Panc1 (cell line): ENCODE results near the gene LTA4H. TPM values are rescaled to one million over a fixed set of nuclear protein-coding genes. Genes with fewer than 3 reads are reported as not detected.

Experiments
- ATAC-seq: fragments of 200-7000 bp; cut with Tn5 transposase; 2 replicates; pipeline ENCODE4 v1.9.1; 2020; ENCODE audit warnings: mild to moderate bottlenecking, moderate library complexity
- BruUV-seq: library from RNA; stranded (reverse); fragments of 400-500 nt; replicated peaks from 2 replicates; lab custom pipeline; 2021; lab: Mats Ljungman, UMichigan
- CTCF ChIA-PET: fragments of 300-600 bp; sonication (Branson Sonifier 250); formaldehyde crosslinking; loops from one replicate; lab custom pipeline; 2022; ENCODE audit warnings: antibody characterized with exemption; lab: Charles Lee
- POLR2A ChIA-PET: fragments of 300-600 bp; sonication (Branson Sonifier 250); formaldehyde crosslinking; loops from one replicate; lab custom pipeline; 2022; ENCODE audit warnings: antibody characterized with exemption; lab: Charles Lee
- DNase-seq: peaks from one replicate; pipeline ENCODE4 v3.0.0-alpha.2; 2010; ENCODE audit warnings: low read depth, low spot score
- H3K27ac ChIP-seq: 2 replicates; pipeline ENCODE4 v1.5.1; 2011; ENCODE audit warnings: mild to moderate bottlenecking, low read length, inconsistent platforms
- H3K27me3 ChIP-seq: fragments of 200-500 bp; sonication (Bioruptor generic); 2 replicates; pipeline ENCODE4 v1.6.0; 2014; ENCODE audit warnings: low read length, inconsistent platforms; ENCODE audit not compliant: control insufficient read depth, insufficient read depth
- H3K36me3 ChIP-seq: fragments of 200-500 bp; sonication (Bioruptor generic); 2 replicates; pipeline ENCODE4 v1.5.1; 2014; ENCODE audit warnings: inconsistent platforms, mild to moderate bottlenecking, low read length, moderate library complexity; ENCODE audit not compliant: control insufficient read depth, insufficient read depth
- H3K4me1 ChIP-seq: 2 replicates; pipeline ENCODE4 v1.5.1; 2011; ENCODE audit warnings: inconsistent platforms, mild to moderate bottlenecking, low read length, moderate library complexity; ENCODE audit not compliant: control insufficient read depth, insufficient read depth
- H3K4me3 ChIP-seq, 2 experiments: 2 replicates each; pipeline ENCODE4 v1.5.1; 2011 to 2012; ENCODE audit warnings: low read depth in 2 of 2, low read length in 2 of 2, mild to moderate bottlenecking in 2 of 2, inconsistent platforms in 1 of 2, moderate library complexity in 1 of 2
- H3K9me3 ChIP-seq: fragments of 200-500 bp; sonication (Bioruptor generic); 2 replicates; pipeline ENCODE4 v1.5.1; 2014; ENCODE audit warnings: low read depth, mild to moderate bottlenecking, inconsistent platforms, low read length, moderate library complexity; ENCODE audit not compliant: control insufficient read depth, insufficient read depth
- POLR2AphosphoS5 ChIP-seq: IDR thresholded peaks from 2 replicates; pipeline ENCODE4 v1.6.1; 2012; ENCODE audit warnings: mild to moderate bottlenecking, low read depth, low read length, moderate library complexity
- SIN3A ChIP-seq: IDR thresholded peaks from 2 replicates; pipeline ENCODE4 v1.6.1; 2012; ENCODE audit warnings: low read depth, mild to moderate bottlenecking, low read length, moderate library complexity, borderline replicate concordance; ENCODE audit not compliant: insufficient read depth
- TCF7L2 ChIP-seq: IDR thresholded peaks from 2 replicates; pipeline ENCODE4 v1.6.1; 2011; ENCODE audit warnings: mild to moderate bottlenecking, low read depth, low read length, inconsistent platforms
- in situ Hi-C: cut with HindIII; loops from 2 replicates; pipeline ENCODE4 v1.10.0; 2016; ENCODE audit warnings: low sequenced_read_pairs, low pct_unique_long_range_greater_than_20kb
- intact Hi-C: fragments of 100-400 bp; cut with micrococcal nuclease; formaldehyde crosslinking; loops from one replicate; pipeline ENCODE4 v1.10.0; 2022; ENCODE audit not compliant: unreplicated experiment
- total RNA-seq: library from RNA; stranded (reverse); gene quantifications from one replicate; pipeline ENCODE4 v1.2.1, GENCODE V29; 2021; ENCODE audit not compliant: unreplicated experiment
- TF ChIP-seq, protein P1 (sequence below): fragments of 450-650 bp; IDR thresholded peaks from 2 replicates; pipeline ENCODE4 v1.5.1; 2017; ENCODE audit warnings: mild to moderate bottlenecking
- TF ChIP-seq, protein P2 (sequence below), 2 experiments: IDR thresholded peaks; 2 replicates each; pipeline ENCODE4 v1.6.1; 2011 to 2012; ENCODE audit warnings: low read depth in 2 of 2, control low read depth in 1 of 2, low read length in 1 of 2, mild to moderate bottlenecking in 1 of 2, moderate library complexity in 1 of 2; ENCODE audit not compliant: insufficient read depth in 1 of 2

Gene LTA4H
- total RNA-seq, 1 experiment from 2014 or later: 59.6 TPM

DNA sequence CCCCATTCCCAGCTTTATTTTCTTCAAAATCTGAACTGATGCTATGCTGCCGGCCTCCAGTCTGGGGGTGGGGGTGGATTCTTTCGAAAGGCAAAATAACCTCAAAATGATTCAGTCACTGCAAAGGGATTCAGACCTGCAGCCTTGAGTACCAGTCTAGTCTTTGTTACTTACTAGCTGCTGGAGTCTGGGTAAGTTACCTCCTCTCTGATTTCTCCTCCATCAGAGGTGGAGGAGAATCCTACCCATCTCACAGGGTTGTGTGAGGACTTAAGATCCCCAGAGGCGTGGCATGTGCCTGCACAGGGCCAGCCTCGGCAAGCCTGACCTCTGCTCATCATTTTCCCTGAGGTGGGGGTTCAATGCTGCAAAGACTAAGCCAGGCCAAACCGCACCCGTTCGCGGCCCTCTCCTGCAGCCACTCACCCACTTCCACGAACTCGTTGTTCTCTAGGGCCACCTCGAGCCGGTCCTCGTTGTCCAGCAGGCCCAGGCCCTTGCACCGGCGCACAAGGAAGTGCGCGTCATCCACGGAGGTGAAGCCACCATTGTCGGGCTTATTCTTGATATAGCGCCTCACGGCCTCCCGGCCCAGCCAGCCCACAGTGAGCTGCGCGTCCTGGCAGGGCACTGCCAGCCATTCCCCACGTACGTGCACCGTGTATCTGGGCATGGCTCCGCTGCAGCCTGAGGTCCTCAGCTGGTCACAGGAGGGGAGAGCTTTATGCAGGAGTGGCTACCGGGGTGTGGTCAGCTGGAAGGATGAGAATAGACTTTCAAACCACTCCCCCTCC lies 40.0 kb downstream of the LTA4H start:
- H3K4me3 ChIP-seq: no peak overlapping the region
- H3K36me3 ChIP-seq: no peaks in the 10 kb centered on the region
- in situ Hi-C loops (no loop called here), intact Hi-C loops (loop anchor here (5.0 kb wide), 1 partner anchor 78 kb away; no protein-coding TSS in a partner anchor)
- POLR2A ChIA-PET: interaction anchor here (0.6 kb wide), 1 partner anchor 337 kb away, joined by 6 read pairs; no protein-coding TSS in a partner anchor
- H3K9me3 ChIP-seq: no peaks in the 10 kb centered on the region
- no peak overlapping the region for H3K27ac ChIP-seq
- CTCF ChIA-PET: interaction anchor here (0.6 to 0.8 kb wide), 2 partner anchors 521 to 914 kb away, joined by 6 to 10 read pairs; no protein-coding TSS in a partner anchor
- H3K4me1 ChIP-seq: no peaks in the 10 kb centered on the region
- BruUV-seq: no TSS peak
- TF ChIP-seq, protein P1, sequence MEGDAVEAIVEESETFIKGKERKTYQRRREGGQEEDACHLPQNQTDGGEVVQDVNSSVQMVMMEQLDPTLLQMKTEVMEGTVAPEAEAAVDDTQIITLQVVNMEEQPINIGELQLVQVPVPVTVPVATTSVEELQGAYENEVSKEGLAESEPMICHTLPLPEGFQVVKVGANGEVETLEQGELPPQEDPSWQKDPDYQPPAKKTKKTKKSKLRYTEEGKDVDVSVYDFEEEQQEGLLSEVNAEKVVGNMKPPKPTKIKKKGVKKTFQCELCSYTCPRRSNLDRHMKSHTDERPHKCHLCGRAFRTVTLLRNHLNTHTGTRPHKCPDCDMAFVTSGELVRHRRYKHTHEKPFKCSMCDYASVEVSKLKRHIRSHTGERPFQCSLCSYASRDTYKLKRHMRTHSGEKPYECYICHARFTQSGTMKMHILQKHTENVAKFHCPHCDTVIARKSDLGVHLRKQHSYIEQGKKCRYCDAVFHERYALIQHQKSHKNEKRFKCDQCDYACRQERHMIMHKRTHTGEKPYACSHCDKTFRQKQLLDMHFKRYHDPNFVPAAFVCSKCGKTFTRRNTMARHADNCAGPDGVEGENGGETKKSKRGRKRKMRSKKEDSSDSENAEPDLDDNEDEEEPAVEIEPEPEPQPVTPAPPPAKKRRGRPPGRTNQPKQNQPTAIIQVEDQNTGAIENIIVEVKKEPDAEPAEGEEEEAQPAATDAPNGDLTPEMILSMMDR: no peak
- TF ChIP-seq POLR2AphosphoS5 (no peak), TCF7L2 (no peak), SIN3A (no peak)
- TF ChIP-seq, protein P2, sequence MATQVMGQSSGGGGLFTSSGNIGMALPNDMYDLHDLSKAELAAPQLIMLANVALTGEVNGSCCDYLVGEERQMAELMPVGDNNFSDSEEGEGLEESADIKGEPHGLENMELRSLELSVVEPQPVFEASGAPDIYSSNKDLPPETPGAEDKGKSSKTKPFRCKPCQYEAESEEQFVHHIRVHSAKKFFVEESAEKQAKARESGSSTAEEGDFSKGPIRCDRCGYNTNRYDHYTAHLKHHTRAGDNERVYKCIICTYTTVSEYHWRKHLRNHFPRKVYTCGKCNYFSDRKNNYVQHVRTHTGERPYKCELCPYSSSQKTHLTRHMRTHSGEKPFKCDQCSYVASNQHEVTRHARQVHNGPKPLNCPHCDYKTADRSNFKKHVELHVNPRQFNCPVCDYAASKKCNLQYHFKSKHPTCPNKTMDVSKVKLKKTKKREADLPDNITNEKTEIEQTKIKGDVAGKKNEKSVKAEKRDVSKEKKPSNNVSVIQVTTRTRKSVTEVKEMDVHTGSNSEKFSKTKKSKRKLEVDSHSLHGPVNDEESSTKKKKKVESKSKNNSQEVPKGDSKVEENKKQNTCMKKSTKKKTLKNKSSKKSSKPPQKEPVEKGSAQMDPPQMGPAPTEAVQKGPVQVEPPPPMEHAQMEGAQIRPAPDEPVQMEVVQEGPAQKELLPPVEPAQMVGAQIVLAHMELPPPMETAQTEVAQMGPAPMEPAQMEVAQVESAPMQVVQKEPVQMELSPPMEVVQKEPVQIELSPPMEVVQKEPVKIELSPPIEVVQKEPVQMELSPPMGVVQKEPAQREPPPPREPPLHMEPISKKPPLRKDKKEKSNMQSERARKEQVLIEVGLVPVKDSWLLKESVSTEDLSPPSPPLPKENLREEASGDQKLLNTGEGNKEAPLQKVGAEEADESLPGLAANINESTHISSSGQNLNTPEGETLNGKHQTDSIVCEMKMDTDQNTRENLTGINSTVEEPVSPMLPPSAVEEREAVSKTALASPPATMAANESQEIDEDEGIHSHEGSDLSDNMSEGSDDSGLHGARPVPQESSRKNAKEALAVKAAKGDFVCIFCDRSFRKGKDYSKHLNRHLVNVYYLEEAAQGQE (IDR thresholded peaks at IDR 0.05; ENCODE audit: insufficient read depth in 1 of 2, low read depth in 2 of 2, low read length in 1 of 2): no peak
- DNase-seq: no peak
- no peak for ATAC-seq
- peaks cover 2% of the 10 kb centered on the region; the same call in 1 of the 2 replicates for H3K27me3 ChIP-seq

DNA sequence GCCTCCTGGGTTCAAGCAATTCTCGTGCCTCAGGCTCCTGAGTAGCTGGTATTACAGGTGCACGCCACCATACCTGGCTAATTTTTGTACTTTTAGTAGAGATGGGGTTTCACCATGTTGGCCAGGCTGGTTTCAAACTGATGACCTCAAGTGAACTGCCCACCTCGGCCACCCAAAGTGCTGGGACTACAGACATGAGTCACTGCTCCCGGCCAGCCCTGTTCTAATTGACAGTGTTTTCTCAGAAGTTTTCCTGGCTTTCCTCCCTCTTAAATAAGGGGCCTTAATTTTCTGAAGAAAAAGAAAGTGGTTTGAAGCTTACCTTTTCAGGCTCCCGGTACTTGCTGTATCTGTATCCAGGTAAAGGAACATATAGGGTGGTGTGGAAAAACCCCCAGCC lies 40.9 kb downstream of the LTA4H start:
- CTCF ChIA-PET: interaction anchor here (0.6 kb wide), 1 partner anchor 913 kb away, joined by 10 read pairs; no protein-coding TSS in a partner anchor
- Histone ChIP-seq H3K36me3 (no peaks in the 10 kb centered on the region), H3K4me3 (no peak overlapping the region), H3K4me1 (no peaks in the 10 kb centered on the region), H3K27ac (no peak overlapping the region), H3K9me3 (no peaks in the 10 kb centered on the region), H3K27me3 (peaks cover 10% of the 10 kb centered on the region)
- in situ Hi-C loops: no loop called here
- ATAC-seq (no peak), DNase-seq (no peak)
- BruUV-seq: no TSS peak
- intact Hi-C loops: no loop called here
- TF ChIP-seq TCF7L2: no peak
- TF ChIP-seq, protein P1: no peak
- TF ChIP-seq SIN3A: no peak
- TF ChIP-seq, protein P2 (IDR thresholded peaks at IDR 0.05; ENCODE audit: insufficient read depth in 1 of 2, low read depth in 2 of 2, low read length in 1 of 2): no peak
- TF ChIP-seq POLR2AphosphoS5: no peak
- POLR2A ChIA-PET: interaction anchor here (0.6 kb wide), 1 partner anchor 336 kb away, joined by 6 read pairs; no protein-coding TSS in a partner anchor
